Activated CD4-positive, alpha-beta T cell treated with anti-CD3 and anti-CD28 coated beads for 24 hours (primary cell): Measurements from ENCODE around the gene LMO1.

ENCODE experiments used
- DNase-seq, 2 donors: peaks; one replicate each; pipeline ENCODE4 v3.0.0-alpha.2; 2020; ENCODE audit warnings: low read depth in 2 of 2

Gene LMO1

GRCh38 chr11:8263769-8264410 lies at the start of gene LMO1:
LMO1 (minus strand) TSS chr11:8263878; CDS start chr11:8263362, 516 bp downstream.
- DNase-seq = peak; percentile 66 to 73

- no peak for DNase-seq
Observed at GRCh38 chr11:8312986-8313385, 49.3 kb upstream of the LMO1 start.

GRCh38 chr11:8311366-8311765 lies 47.7 kb upstream of the LMO1 start:
- DNase-seq = no peak

GRCh38 chr11:8310743-8311298 lies 47.1 kb upstream of the LMO1 start:
- DNase-seq = no peak

- DNase-seq = no peak
Observed at GRCh38 chr11:8309862-8310261, 46.2 kb upstream of the LMO1 start.

- DNase-seq = no peak
Observed at GRCh38 chr11:8309311-8309710, 45.6 kb upstream of the LMO1 start.

- no peak for DNase-seq
Observed at GRCh38 chr11:8307601-8308000, 43.9 kb upstream of the LMO1 start.

GRCh38 chr11:8301622-8302021 lies 37.9 kb upstream of the LMO1 start:
- no peak for DNase-seq

GRCh38 chr11:8298801-8299786 lies 35.4 kb upstream of the LMO1 start:
- no peak for DNase-seq

- no peak for DNase-seq
Observed at GRCh38 chr11:8297781-8298440, 34.2 kb upstream of the LMO1 start.

- DNase-seq = no peak
Observed at GRCh38 chr11:8296872-8297271, 33.2 kb upstream of the LMO1 start.

GRCh38 chr11:8296038-8296649 lies 32.5 kb upstream of the LMO1 start:
- no peak for DNase-seq

- no peak for DNase-seq
Observed at GRCh38 chr11:8294251-8294935, 30.7 kb upstream of the LMO1 start.

- no peak for DNase-seq
Observed at GRCh38 chr11:8293171-8293570, 29.5 kb upstream of the LMO1 start.

GRCh38 chr11:8292351-8292750 lies 28.7 kb upstream of the LMO1 start:
- DNase-seq = no peak

- DNase-seq = no peak
Observed at GRCh38 chr11:8291421-8292350, 28.0 kb upstream of the LMO1 start.

- no peak for DNase-seq
Observed at GRCh38 chr11:8290081-8290810, 26.6 kb upstream of the LMO1 start.

- no peak for DNase-seq
Observed at GRCh38 chr11:8289492-8289918, 25.8 kb upstream of the LMO1 start.

GRCh38 chr11:8288824-8289491 lies 25.3 kb upstream of the LMO1 start:
- DNase-seq = no peak
